Measurements from ENCODE around the gene MEF2A.
"Not testable (repeated sequence)": the region's sequence is repeated elsewhere in the genome, so short reads cannot be mapped to it uniquely, and the experiment has no call there.

- not testable (repeated sequence) for TF ChIP-seq CTCF, POLR2A, POLR2AphosphoS5 (IDR thresholded peaks at IDR 0.05)
These were observed 184.5 kb downstream of the MEF2A start for GRCh38 chr15:99750326-99750725.

All from breast epithelium (tissue), 3 donors.